ENCODE data around the gene PTCH2.

GRCh38 chr1:44819196-44819607, 23.9 kb downstream of the PTCH2 start:
- TF ChIP-seq, protein P1, sequence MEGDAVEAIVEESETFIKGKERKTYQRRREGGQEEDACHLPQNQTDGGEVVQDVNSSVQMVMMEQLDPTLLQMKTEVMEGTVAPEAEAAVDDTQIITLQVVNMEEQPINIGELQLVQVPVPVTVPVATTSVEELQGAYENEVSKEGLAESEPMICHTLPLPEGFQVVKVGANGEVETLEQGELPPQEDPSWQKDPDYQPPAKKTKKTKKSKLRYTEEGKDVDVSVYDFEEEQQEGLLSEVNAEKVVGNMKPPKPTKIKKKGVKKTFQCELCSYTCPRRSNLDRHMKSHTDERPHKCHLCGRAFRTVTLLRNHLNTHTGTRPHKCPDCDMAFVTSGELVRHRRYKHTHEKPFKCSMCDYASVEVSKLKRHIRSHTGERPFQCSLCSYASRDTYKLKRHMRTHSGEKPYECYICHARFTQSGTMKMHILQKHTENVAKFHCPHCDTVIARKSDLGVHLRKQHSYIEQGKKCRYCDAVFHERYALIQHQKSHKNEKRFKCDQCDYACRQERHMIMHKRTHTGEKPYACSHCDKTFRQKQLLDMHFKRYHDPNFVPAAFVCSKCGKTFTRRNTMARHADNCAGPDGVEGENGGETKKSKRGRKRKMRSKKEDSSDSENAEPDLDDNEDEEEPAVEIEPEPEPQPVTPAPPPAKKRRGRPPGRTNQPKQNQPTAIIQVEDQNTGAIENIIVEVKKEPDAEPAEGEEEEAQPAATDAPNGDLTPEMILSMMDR (IDR thresholded peaks at IDR 0.05; ENCODE audit: borderline replicate concordance, extremely low read depth, low read length, poor library complexity, severe bottlenecking): no peak
- no peak for TF ChIP-seq EZH2 (IDR thresholded peaks at IDR 0.05; ENCODE audit: borderline replicate concordance, low read depth, low read length, severe bottlenecking)
